Pancreas (tissue), 10 donors: ENCODE measurements around the gene SLC44A1. TPM values are rescaled to one million over a fixed set of nuclear protein-coding genes. Genes with fewer than 3 reads are reported as not detected.

Experiments
- ATAC-seq, 4 donors: fragments of 200-7000 bp; cut with Tn5 transposase; one replicate each; pipeline versions ENCODE4 v1.8.0 to v1.9.1; 2020; ENCODE audit warnings: mild to moderate bottlenecking in 4 of 4, moderate library complexity in 4 of 4
- DNase-seq, 6 donors: peaks; one replicate each; pipeline ENCODE4 v3.0.0-alpha.2; 2020
- FAIRE-seq: peaks from 2 replicates; lab custom pipeline; 2012; peaks lifted over from hg19 to GRCh38; lab: Jason Lieb, UNC
- H3K27ac ChIP-seq, 4 donors: fragments of 200-600 bp; sonication (generic); 1 replicate in 3 of 4; 2 replicates in 1 of 4; pipeline versions ENCODE4 v1.5.0 to v1.8.0; 2020
- H3K27me3 ChIP-seq, 4 donors: fragments of 200-600 bp; one replicate each; pipeline ENCODE4 v1.8.0; 2021
- H3K36me3 ChIP-seq, 3 donors: fragments of 200-600 bp; sonication (generic) in 1 of 3; one replicate each; pipeline versions ENCODE4 v1.5.0 to v1.8.0; 2020 to 2021
- H3K4me1 ChIP-seq, 3 donors: fragments of 200-600 bp; one replicate each; pipeline ENCODE4 v1.8.0; 2021
- H3K4me3 ChIP-seq, 4 donors: fragments of 200-600 bp; sonication (generic) in 2 of 4; one replicate each; pipeline versions ENCODE4 v1.5.0 to v1.8.0; 2020 to 2021
- H3K9me3 ChIP-seq, 4 donors: fragments of 200-600 bp; one replicate each; pipeline ENCODE4 v1.8.0; 2021
- WGBS, 2 donors: extraction: QIAGEN DNeasy Blood & Tissue Kit; methylation state at CpG; one replicate each; pipeline ENCODE4 v1.1.7; 2013; 5-methylcytosine and 5-hydroxymethylcytosine counted together
- intact Hi-C, 3 donors: fragments of 100-400 bp; cut with DNase I; formaldehyde crosslinking; loops; one replicate each; pipeline versions ENCODE4 v1.11.1 to v1.14.2; 2022
- polyA plus RNA-seq, 2 donors: library from polyadenylated mRNA; stranded (reverse); fragments of 200-250 nt; gene quantifications; one replicate each; pipeline ENCODE4 v1.2.3, GENCODE V29; 2013
- total RNA-seq, 6 donors: library from RNA; stranded (reverse); fragmentation: NEBNext Ultra II Directional in 4 of 6; extraction: Animal tissue kit (Norgen Biotek cat#: 25700) in 4 of 6; gene quantifications; one replicate each; pipeline versions ENCODE4 v1.2.1 to v1.2.4, GENCODE V29; 2021 to 2023
- TF ChIP-seq, protein P1 (sequence below), 4 donors: fragments of 200-600 bp; sonication (generic) in 3 of 4; IDR thresholded peaks; one replicate each; pipeline versions ENCODE4 v1.5.0 to v1.8.0; 2021; ENCODE audit warnings: antibody characterized with exemption in 4 of 4
- donor health status: healthy with polysubstance abuse.
- donor health status: DM: no; HTN: no; CAD: no; lungs with moderate emphysema.
- donor health status: DM: no; HTN: no; CAD: no.
- donor health status: control.
- donor health status: control.
- donor health status: Bipolar disorder and iron deficiency.
- donor health status: DM: yes; HTN: yes; CAD: no.
- donor health status: DM: no; HTN: no; CAD: no.
- donor health status: DM: no; HTN: no; CAD: no.
- donor health status: DM: yes; HTN: yes; CAD: no.

SLC44A1 gene
- total and polyA plus RNA-seq, 8 donors, result 4.6 to 32.3 (median 19.3) TPM

DNA sequence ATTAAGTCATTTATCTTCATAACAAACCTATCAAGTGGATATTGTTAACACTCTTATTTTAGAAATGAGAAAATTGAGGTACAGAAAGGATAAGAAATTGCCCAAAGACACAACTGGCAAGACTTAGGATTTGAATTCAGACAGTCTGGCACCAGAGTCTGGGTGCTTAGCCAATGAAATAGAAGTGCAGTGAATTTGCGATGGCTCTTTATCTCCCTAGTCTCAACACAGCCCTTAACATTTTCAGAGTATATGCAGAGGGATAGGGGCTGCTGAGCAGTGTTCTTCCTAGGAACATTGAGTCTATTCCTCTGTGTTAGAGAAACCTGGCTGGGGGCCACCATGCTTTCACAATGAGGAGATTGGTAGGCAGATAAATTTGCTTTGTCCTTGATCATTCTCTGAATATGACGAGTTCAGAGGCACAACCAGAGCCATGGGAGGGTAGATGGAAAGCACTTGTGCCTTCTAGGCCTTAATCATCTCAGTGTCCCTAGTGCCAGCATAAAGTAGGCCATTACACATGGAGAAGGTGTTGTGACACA lies 197.2 kb downstream of the SLC44A1 start:
- H3K36me3 ChIP-seq, result no peaks in the 10 kb centered on the region
- FAIRE-seq (no peak), DNase-seq (no peak), ATAC-seq (no peak)
- intact Hi-C loops, result no loop called here
- H3K27ac ChIP-seq, result no peak overlapping the region
- TF ChIP-seq, protein P1, sequence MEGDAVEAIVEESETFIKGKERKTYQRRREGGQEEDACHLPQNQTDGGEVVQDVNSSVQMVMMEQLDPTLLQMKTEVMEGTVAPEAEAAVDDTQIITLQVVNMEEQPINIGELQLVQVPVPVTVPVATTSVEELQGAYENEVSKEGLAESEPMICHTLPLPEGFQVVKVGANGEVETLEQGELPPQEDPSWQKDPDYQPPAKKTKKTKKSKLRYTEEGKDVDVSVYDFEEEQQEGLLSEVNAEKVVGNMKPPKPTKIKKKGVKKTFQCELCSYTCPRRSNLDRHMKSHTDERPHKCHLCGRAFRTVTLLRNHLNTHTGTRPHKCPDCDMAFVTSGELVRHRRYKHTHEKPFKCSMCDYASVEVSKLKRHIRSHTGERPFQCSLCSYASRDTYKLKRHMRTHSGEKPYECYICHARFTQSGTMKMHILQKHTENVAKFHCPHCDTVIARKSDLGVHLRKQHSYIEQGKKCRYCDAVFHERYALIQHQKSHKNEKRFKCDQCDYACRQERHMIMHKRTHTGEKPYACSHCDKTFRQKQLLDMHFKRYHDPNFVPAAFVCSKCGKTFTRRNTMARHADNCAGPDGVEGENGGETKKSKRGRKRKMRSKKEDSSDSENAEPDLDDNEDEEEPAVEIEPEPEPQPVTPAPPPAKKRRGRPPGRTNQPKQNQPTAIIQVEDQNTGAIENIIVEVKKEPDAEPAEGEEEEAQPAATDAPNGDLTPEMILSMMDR (IDR thresholded peaks at IDR 0.05), result no peak
- peaks cover 0 to 11% (median 7%) of the 10 kb centered on the region in 3 donors for H3K4me1 ChIP-seq
- no peak overlapping the region for H3K4me3 ChIP-seq
- H3K27me3 ChIP-seq, result no peaks in the 10 kb centered on the region
- WGBS, 2 donors, result 53 to 54% methylated on average over 2 of the region's 2 CpGs
- no peaks in the 10 kb centered on the region for H3K9me3 ChIP-seq

DNA sequence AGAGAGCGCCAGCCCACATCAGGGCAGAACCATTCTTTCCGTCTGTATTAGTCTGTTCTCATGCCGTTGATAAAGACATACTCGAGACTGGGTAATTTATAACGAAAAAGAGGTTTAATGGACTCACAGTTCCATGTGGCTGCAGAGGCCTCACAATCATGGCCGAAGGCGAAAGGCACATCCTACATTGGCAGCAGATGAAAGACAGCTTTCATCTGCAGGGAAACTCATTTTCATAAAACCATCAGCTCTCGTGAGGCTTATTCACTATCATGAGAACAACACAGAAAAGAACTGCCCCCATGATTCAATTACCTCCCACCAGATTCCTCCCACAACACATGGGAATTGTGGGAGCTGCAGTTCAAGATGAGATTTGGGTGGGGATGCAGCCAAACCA lies 198.7 kb downstream of the SLC44A1 start:
- no peaks in the 10 kb centered on the region for H3K27me3 ChIP-seq
- H3K9me3 ChIP-seq, result no peaks in the 10 kb centered on the region
- no peak overlapping the region for H3K4me3 ChIP-seq
- DNase-seq (no peak), ATAC-seq (no peak), FAIRE-seq (no peak)
- no peaks in the 10 kb centered on the region for H3K36me3 ChIP-seq
- intact Hi-C loops, result no loop called here
- 84 to 87% methylated on average over 8 of the region's 8 CpGs for WGBS, 2 donors
- H3K27ac ChIP-seq, result no peak overlapping the region
- peaks cover 0 to 5% (median 3%) of the 10 kb centered on the region in 3 donors for H3K4me1 ChIP-seq
- TF ChIP-seq, protein P1 (IDR thresholded peaks at IDR 0.05), result no peak

DNA sequence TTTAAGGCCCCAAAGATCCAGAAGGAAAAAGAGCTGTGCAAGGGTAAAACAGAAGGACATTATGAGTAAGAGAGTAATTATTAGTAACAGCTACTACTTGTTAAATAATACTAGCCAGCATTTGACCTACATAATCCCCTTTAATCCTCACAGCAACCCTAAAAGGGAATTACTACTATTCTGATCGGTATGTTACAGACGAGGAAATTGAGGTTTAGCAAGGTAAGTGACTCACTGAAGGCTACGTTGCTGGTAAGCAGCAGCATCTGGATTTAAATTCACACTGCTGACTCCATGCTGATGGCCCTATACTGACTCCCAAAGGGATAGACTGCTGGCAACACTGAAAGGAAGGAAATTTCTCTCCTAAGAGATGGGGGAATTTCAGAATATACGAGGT lies 199.7 kb downstream of the SLC44A1 start:
- no peak for FAIRE-seq
- H3K36me3 ChIP-seq, result no peaks in the 10 kb centered on the region
- no peaks in the 10 kb centered on the region for H3K9me3 ChIP-seq
- intact Hi-C loops, result no loop called here
- H3K4me3 ChIP-seq, result no peak overlapping the region
- ATAC-seq, result no peak
- no peak overlapping the region for H3K27ac ChIP-seq
- no peak for DNase-seq
- 57 to 63% methylated on average over 4 of the region's 4 CpGs for WGBS, 2 donors
- H3K27me3 ChIP-seq, result no peaks in the 10 kb centered on the region
- H3K4me1 ChIP-seq, result peaks cover 0 to 2% (median 0%) of the 10 kb centered on the region in 3 donors
- TF ChIP-seq, protein P1 (IDR thresholded peaks at IDR 0.05), result no peak

DNA sequence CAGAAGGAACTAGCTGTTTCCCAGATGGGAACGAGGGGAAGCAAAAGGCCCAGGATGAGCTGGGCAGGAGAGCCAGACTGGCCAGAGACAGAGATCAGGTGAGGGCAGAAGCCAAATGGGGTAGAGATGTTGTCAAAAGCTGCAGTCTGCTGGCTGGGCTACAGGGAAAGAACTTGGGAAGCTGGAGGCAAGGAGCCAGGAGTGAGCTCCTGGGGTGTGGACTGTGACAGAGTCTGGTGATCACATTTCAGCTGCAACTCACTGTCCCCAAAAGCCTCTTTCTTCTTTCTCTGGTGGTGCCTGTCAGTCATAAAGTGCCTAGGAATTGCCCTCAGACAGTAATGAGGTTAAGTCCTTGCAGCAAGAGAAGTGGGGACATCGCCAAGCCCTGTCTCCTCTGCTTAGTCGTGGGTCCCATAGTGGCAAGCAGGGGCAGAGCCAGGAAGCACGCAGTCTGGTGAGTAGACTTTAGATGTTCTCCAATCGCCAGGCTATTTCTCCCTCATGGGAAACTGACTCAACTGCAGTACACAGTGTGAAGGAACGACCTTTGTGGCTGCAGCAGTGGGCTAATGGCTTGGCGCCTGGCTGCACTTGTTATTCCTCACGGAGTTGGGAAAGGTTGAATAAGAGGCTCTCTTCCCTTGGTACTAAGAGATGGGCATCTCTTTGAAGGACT lies 200.9 kb downstream of the SLC44A1 start:
- Histone ChIP-seq H3K36me3 (no peaks in the 10 kb centered on the region), H3K4me1 (peaks cover 0 to 10% (median 0%) of the 10 kb centered on the region in 3 donors), H3K9me3 (no peaks in the 10 kb centered on the region), H3K4me3 (no peak overlapping the region), H3K27ac (no peak overlapping the region), H3K27me3 (no peaks in the 10 kb centered on the region)
- WGBS, 2 donors, result 75 to 86% methylated on average over 8 of the region's 8 CpGs
- ATAC-seq (no peak), DNase-seq (no peak), FAIRE-seq (no peak)
- intact Hi-C loops, result no loop called here
- TF ChIP-seq, protein P1 (IDR thresholded peaks at IDR 0.05), result no peak

DNA sequence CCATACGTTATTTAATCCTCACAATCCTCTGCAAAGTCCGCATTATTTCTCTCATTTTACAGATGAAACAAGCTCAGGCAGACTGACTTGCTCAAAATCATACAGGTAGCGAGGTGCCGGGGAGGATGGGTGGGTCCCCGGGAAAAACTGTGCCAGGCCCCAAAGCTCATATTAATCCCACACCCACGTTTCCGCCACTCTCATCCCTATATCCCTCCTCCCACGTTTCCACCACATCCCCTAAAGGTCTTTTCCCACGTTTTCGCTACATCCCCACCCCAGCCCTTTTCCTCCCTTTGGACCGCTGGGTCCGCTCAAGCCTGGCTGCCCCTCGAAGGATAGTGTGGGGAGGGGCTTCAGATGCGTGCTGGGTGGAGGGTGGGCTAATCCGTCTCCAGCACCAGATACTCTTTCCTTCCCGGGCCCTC lies 202.9 kb downstream of the SLC44A1 start:
- no peak for DNase-seq
- peak in 3 of 4 donors; percentile 1 to 2 (median 1) for ATAC-seq
- 31 to 34% methylated on average over 16 of the region's 16 CpGs for WGBS, 2 donors

More for the DNA sequence above, 202.9 kb downstream of the SLC44A1 start:
- H3K27me3 ChIP-seq, result no peaks in the 10 kb centered on the region
- peaks cover 0 to 10% (median 0%) of the 10 kb centered on the region in 3 donors for H3K4me1 ChIP-seq
- H3K27ac ChIP-seq, result peak overlapping the region in 2 of 4 donors; percentile 48 to 52
- no peaks in the 10 kb centered on the region for H3K9me3 ChIP-seq
- intact Hi-C loops, result no loop called here
- no peaks in the 10 kb centered on the region for H3K36me3 ChIP-seq
- H3K4me3 ChIP-seq, result peak overlapping the region; percentile 68 to 88 (median 74)
- TF ChIP-seq, protein P1 (IDR thresholded peaks at IDR 0.05), result no peak
- FAIRE-seq, result no peak
